ENCODE data around the gene GLRX5.

GRCh38 chr14:95569440-95569839 lies 34.6 kb downstream of the GLRX5 start:
- TF ChIP-seq CTCF (IDR thresholded peaks at IDR 0.05 in 4 of 5, conservative IDR thresholded peaks at IDR 0.05 in 1 of 5) (no peak), POLR2A (IDR thresholded peaks at IDR 0.05) (no peak)

Measured in gastrocnemius medialis (tissue), 4 donors.